ENCODE measurements around the gene CAMSAP1. TPM values are rescaled to one million over a fixed set of nuclear protein-coding genes. Genes with fewer than 3 reads are reported as not detected.

CAMSAP1 gene
- polyA plus RNA-seq, 1 donor: 24.5 TPM

DNA sequence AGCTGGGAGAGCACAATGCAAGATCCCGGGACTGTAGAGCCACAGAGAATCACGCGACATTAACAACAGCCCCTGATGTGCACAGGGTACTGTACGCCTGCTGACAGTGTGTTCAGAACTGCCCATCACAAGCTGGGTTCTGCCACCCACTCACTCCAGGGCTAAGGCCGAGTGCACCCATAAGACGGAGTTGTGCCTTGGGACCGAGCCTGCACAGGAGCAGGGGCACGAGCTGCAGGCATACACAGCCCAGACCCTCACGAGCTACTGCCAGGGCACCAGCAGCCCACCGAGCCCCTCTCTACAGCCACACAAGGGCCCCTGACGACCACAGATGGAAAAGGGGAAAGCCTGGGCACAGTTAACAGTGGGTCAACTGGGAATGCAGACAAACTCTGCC, 67.8 kb downstream of the CAMSAP1 start:
- no peak for DNase-seq (ENCODE audit: low read depth)

DNA sequence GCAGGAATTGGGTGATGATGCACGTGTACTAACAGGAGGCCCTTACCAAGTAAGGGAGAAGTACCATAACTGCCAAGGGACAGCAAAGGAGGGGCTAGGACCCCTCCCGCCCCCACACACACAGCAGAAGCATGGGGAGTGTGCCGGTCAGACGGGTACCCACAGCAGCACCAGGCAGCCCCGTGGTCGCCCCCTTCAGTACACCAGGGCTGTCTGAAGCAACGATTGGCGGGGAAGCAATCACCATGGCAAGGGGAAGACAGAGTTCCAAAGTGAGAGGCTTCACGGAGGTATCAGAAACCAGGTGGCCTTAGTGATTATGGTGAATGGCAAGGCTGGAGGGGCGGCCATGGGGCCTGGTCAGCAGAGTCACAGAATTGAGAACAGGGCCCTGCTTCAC, 72.2 kb downstream of the CAMSAP1 start:
- DNase-seq (ENCODE audit: low read depth): no peak

GRCh38 chr9:135833864-135834263, 73.5 kb downstream of the CAMSAP1 start:
- DNase-seq (ENCODE audit: low read depth): no peak

- no peak for DNase-seq (ENCODE audit: low read depth)
Observed at GRCh38 chr9:135830496-135830895, 76.8 kb downstream of the CAMSAP1 start.

DNA sequence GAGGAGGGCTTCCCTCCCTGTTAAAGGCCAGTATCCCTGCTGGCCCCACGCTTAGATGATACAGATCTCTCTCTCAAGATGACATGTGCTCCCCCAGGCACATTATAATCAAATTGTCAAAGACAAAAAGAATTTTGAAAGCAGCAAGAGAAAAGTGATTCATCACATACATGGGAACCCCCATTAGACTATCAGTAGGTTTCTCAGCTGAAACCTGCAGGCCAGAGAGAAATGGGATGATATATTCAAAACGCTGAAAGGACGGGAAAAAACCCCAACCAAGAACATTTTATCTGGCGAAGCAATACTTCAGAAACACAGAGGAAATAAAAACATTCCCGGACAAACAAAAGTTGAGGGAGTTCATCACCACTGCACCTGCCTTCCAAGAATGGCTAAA, 78.7 kb downstream of the CAMSAP1 start:
- no peak for DNase-seq (ENCODE audit: low read depth)

- no peak for DNase-seq (ENCODE audit: low read depth)
Observed at GRCh38 chr9:135827866-135828580, 79.3 kb downstream of the CAMSAP1 start.

DNA sequence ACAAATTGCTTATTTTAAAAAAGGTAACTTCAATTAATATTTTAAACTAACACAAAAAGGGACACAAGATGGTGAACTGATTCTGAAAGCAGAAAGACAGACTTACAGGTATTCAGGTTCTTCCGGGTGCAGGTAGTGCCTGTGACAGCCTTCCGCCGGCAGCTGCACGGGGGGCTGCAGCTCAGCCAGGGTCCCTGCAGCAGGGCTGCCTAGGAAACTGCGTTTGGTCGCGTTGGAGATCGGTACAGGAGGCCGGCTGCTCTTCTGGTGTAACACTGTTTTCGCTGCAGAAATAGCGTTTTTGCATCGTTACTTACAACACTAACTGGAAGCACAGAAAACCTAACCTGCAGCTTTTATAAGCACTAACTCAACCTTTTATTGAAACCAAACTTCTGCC, 80.0 kb downstream of the CAMSAP1 start:
- no peak for DNase-seq (ENCODE audit: low read depth)

- no peak for DNase-seq (ENCODE audit: low read depth)
Observed at GRCh38 chr9:135826188-135826545, 81.2 kb downstream of the CAMSAP1 start.

DNA sequence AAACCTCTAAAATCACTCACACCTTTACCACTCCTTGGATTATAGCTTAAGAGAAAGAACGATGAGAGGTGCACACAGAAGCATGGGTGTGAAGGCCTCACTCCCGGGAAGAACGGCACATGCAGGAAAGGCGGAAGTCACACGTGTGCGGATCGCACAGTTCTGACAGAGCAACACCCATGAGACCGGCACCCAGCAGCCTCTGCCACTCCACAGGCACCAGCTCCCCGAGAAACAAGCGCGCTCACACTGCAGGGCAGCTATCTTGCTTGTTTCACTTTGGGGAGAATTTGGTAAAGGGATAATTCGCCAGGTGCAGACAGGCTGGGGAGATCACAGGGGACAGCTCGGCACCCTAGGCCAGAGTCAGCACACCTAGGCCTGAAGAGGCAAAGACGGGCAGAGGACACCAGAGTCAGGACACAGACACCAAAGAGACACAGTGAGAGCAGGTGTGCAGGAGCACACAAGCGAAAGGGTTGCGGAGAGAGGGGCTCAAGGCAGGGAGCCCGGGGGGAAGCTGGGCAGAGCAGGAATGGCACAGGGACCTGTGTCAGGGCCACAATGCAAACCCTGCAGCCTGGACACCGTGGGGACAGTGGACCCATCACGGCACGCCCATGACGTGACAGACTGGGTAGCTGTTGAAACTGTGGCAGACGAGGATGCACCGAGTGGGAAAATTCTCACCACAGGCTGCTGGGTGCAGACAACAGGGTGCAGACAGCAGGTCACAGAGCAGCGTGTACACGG, 81.7 kb downstream of the CAMSAP1 start:
- DNase-seq (ENCODE audit: low read depth): no peak

GRCh38 chr9:135823036-135823435, 84.3 kb downstream of the CAMSAP1 start:
- no peak for DNase-seq (ENCODE audit: low read depth)

GRCh38 chr9:135822374-135822755, 85.0 kb downstream of the CAMSAP1 start:
- DNase-seq (ENCODE audit: low read depth): no peak

DNA sequence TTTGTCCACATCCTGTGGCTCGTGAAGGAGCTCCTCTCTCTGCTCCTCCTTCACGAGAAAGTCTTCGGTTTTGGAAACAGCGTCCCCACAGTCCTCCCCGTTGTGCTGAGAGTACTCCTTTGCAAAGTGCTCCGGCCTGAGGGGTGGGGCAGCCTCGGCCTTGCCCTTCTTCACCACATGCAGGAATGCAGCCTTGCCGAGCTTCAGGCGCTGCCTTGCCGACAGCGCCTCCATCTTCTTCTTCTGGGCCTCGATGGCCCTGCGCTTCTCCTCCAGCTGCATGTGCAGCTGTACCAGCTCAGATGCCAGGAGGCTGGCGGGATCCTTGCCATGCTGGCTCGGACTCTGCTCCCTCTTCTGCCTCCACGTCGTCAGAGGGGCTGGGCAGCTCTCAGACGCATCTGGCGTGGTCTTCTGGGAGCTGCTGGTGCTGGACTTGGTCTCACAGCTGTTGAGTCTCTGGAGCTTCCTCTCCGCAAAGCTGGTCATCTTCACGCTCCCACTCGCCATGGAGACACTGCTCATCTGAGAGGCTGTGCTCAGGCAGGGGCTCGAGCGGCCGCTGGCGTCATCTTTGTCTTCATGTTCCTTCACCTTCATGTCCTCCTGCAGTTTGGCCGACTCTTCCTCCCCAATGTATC, 85.5 kb downstream of the CAMSAP1 start:
- no peak for DNase-seq (ENCODE audit: low read depth)

DNA sequence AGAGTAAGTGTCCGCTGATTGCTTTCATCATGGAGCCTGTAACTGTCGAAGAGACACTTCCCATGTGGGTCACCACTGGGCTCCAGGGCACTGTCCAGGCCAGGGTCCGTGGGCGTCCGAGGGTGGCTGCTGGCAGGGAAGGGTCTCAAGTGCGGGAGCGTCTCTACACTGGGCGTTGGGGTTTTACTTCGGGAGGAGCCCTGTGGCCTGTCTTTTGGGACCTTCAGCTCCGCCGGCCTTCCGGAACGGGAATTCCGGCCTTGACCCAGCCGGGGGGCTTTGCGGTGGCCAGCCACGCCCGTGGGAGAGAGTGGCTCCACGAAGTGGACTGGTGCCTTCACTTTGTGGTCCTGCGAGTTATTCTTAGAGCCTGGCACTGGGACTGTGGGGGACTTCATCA, 86.2 kb downstream of the CAMSAP1 start:
- no peak for DNase-seq (ENCODE audit: low read depth)

DNA sequence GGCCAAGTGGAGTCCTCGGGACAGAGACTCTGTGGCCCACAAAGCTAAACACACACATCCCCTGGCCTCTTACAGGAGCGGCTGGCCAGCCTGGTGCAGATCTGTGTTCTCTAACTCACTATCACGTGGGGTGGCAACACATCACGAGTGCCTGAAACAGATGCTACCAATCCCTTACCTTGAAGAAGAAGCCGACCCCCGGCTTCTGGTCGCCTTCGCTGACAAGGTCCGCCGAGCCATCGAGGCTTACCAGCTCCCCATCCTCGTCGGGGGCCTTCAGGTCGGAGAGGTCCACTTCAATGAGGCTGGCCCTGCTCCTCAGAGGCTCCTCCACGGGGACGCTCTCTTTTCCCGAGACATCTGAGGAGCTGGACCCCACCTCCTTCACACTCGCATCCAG, 86.7 kb downstream of the CAMSAP1 start:
- DNase-seq (ENCODE audit: low read depth): no peak

DNA sequence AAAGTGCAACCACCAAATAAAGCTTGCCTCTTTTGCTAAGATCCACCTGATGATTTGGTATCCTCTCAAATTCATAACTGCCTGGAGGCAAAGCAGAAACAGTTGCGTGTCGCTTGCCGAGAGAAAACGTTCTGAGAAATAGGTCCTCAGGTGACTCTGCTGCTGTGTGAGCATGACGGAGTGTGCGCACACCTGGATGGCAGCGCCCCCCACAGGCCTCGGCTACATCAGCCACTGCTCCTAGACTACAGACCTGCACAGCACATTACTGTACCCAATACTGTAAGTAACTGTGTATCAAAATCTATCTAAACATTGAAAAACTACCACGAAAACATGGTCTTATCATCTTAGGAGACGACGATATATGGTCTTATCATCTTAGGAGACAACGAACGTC, 87.4 kb downstream of the CAMSAP1 start:
- DNase-seq (ENCODE audit: low read depth): no peak

DNA sequence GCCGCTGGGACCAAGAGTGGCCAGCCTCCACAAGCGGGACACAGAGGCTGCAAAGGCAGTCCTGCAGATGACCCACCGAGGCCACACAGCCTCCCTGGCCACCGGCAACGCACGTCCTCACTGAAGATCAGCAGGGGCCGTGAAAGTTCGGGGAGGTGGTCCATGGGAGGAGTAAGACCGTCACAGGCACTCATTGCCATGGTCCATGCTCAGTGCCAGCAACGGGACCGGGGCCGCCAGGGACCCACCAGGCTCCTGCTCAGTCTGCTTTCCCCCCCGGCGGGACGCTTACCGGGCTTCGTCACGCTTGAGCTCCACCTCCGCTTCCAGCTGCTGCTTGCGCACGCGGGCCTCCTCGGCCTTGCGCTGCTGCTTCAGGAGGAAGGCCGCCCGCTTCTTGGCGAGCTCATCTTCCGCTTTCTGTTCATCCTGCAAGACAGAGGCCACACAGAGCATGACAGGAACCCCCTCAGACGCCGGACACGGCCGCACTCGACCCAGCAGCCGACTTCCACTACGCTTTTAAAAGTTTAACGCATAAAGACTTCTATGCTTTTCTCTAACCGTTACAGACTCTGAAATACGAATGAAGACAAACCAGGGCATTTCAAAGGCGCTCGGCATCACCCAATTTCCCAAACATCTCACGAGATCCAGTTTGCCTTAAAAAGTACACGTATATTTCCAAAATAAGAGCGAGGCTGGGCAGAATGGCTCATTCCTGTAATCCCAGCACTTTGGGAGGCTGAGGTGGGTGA, 88.4 kb downstream of the CAMSAP1 start:
- DNase-seq (ENCODE audit: low read depth): no peak

GRCh38 chr9:135817951-135818717, 89.2 kb downstream of the CAMSAP1 start:
- DNase-seq (ENCODE audit: low read depth): no peak

- DNase-seq (ENCODE audit: low read depth): no peak
Observed at GRCh38 chr9:135816651-135816970, 90.7 kb downstream of the CAMSAP1 start.

GRCh38 chr9:135815830-135816650, 91.3 kb downstream of the CAMSAP1 start:
- DNase-seq (ENCODE audit: low read depth): no peak

DNA sequence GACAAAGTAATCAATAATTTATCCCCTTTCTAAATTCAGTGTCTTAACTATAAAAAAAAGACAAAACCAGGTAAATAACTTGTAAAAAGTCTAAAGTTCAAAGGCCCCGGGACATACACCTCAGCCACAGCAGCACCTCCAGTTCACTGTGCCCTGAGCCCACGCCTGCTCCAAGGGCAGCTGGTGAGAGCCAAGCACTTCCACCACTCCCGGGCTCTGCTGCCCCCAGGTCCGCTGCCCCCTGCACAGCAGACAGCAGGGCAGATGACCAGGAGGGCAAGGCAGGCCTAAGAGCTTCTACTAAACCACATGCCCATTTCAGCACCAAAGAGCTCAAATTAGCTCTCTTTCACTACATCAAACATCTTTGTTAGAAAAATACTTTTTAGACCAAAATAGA, 91.9 kb downstream of the CAMSAP1 start:
- no peak for DNase-seq (ENCODE audit: low read depth)

Measured in forelimb muscle (tissue), 1 donor.